ENCODE results near the gene PLEKHH3. TPM values are rescaled to one million over a fixed set of nuclear protein-coding genes. Genes with fewer than 3 reads are reported as not detected.

The PLEKHH3 gene
- total RNA-seq, 6 experiments from 2014 or later: 8.1 to 23.7 (median 11.2) TPM

DNA sequence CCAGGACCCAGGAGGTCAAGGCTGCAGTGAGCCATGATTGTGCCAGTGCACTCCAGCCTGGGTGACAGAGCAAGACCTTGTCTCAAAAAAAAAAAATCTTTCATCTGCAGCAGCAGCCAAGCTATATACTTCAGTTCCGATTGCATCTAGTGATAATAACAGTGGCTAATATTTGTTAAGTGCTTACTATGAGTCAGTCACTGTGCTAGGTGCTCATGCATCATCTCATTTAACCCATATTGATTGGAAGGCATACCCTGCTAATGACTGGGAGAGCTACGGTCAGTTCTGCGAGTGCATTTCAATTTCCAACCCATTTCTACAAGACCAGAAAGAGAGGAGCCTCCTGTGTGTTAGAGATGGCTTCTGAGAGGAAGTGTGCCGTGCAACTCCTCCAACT is 25.4 kb downstream of the PLEKHH3 start:
- WGBS (ENCODE audit: insufficient coverage, low coverage, low lambda C conversion rate, missing lambda C conversion rate): 79% methylated on average over 4 of the region's 4 CpGs
- ATAC-seq (no peak), DNase-seq (no peak)
- H3K36me3 ChIP-seq: no peaks in the 10 kb centered on the region
- intact Hi-C loops (cut with DNase I): no loop called here
- TF ChIP-seq POLR2A (IDR thresholded peaks at IDR 0.05): no peak
- TF ChIP-seq, protein P1, sequence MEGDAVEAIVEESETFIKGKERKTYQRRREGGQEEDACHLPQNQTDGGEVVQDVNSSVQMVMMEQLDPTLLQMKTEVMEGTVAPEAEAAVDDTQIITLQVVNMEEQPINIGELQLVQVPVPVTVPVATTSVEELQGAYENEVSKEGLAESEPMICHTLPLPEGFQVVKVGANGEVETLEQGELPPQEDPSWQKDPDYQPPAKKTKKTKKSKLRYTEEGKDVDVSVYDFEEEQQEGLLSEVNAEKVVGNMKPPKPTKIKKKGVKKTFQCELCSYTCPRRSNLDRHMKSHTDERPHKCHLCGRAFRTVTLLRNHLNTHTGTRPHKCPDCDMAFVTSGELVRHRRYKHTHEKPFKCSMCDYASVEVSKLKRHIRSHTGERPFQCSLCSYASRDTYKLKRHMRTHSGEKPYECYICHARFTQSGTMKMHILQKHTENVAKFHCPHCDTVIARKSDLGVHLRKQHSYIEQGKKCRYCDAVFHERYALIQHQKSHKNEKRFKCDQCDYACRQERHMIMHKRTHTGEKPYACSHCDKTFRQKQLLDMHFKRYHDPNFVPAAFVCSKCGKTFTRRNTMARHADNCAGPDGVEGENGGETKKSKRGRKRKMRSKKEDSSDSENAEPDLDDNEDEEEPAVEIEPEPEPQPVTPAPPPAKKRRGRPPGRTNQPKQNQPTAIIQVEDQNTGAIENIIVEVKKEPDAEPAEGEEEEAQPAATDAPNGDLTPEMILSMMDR (IDR thresholded peaks at IDR 0.05): no peak
- H3K27me3 ChIP-seq: no peaks in the 10 kb centered on the region
- no peak overlapping the region for H3K4me3 ChIP-seq
- H3K9me3 ChIP-seq: no peaks in the 10 kb centered on the region
- H3K27ac ChIP-seq: no peak overlapping the region
- H3K4me1 ChIP-seq: peaks cover 0 to 6% (median 0%) of the 10 kb centered on the region in 4 donors

DNA sequence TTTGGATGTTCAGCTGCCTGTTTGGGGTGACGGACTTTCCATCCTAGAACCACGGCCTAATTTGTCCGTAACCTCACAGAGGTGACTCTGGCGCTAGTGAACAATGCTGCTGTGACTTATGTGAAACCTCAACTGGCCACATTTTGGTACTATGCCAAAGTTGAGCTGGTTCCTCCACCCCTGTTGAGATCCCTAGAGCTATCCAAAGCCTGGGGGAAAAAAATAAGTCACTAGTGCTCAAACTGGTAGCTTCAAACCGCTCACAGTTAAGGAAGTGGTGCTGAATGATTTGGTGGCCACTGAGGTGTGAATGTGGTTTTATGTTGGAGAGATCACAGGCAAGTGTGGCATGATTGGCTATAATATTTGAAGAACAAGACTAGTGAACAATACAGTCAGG is 29.0 kb downstream of the PLEKHH3 start:
- WGBS (ENCODE audit: insufficient coverage, low coverage, low lambda C conversion rate, missing lambda C conversion rate): 69% methylated on average over 5 of the region's 5 CpGs
- ATAC-seq (no peak), DNase-seq (no peak)
- Histone ChIP-seq H3K9me3 (no peaks in the 10 kb centered on the region), H3K27ac (no peak overlapping the region), H3K27me3 (no peaks in the 10 kb centered on the region), H3K4me1 (no peaks in the 10 kb centered on the region), H3K4me3 (no peak overlapping the region), H3K36me3 (no peaks in the 10 kb centered on the region)
- intact Hi-C loops (cut with DNase I): no loop called here
- TF ChIP-seq POLR2A (IDR thresholded peaks at IDR 0.05): no peak
- TF ChIP-seq, protein P1 (IDR thresholded peaks at IDR 0.05): no peak

DNA sequence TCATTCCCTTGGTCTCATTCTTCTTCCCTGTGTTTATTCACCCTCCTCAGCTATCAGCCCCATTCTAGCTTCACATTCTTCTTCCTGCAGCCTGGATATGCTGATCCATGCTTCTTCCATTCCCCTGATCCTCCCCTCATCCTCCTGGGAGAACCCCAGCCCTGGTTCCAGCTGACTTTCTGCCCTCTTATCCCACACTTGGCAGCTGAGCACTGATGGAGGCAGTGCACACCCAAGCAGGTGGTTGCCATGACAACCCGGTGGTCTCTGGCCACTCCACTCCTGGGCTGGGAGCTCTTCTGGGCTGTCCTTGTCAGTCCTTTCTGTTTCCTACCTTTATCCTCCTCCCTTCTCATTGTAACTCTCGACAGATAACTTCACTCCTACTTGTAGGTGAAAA is 34.5 kb downstream of the PLEKHH3 start:
- TF ChIP-seq POLR2A (IDR thresholded peaks at IDR 0.05): no peak
- TF ChIP-seq, protein P1 (IDR thresholded peaks at IDR 0.05): no peak
- WGBS (ENCODE audit: insufficient coverage, low coverage, low lambda C conversion rate, missing lambda C conversion rate): 14% methylated on average over 2 of the region's 2 CpGs
- intact Hi-C loops (cut with DNase I): no loop called here

DNA sequence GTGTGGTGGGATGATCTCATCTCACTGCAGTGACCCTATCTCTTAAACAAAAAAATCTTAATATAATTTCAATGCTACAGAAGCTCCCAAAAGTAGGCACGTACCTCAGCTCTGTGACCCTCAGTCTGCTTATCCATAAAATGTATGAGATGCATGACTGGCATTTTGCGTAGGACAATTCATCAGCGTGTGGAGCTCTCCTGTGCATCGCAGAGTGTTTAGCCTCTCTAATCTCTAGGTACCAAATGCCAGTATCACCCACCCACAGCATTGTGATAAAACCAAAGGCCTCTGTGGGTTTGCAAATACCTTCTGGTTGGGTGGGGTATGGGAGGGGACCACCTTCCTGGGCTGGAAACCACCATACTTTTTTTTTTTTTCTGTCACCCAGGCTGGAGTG is 36.7 kb downstream of the PLEKHH3 start:
- ATAC-seq (no peak), DNase-seq (no peak)
- TF ChIP-seq POLR2A (IDR thresholded peaks at IDR 0.05): no peak
- TF ChIP-seq, protein P1 (IDR thresholded peaks at IDR 0.05): no peak
- Histone ChIP-seq H3K27ac (no peak overlapping the region), H3K4me1 (no peaks in the 10 kb centered on the region), H3K4me3 (no peak overlapping the region), H3K9me3 (no peaks in the 10 kb centered on the region), H3K36me3 (no peaks in the 10 kb centered on the region), H3K27me3 (no peaks in the 10 kb centered on the region)
- intact Hi-C loops (cut with DNase I): no loop called here
- WGBS (ENCODE audit: insufficient coverage, low coverage, low lambda C conversion rate, missing lambda C conversion rate): 80% methylated on average over 1 of the region's 4 CpGs

More for the DNA sequence above, 34.5 kb downstream of the PLEKHH3 start:
- Histone ChIP-seq H3K36me3 (no peaks in the 10 kb centered on the region), H3K27ac (no peak overlapping the region), H3K27me3 (no peaks in the 10 kb centered on the region), H3K4me1 (no peaks in the 10 kb centered on the region), H3K4me3 (no peak overlapping the region), H3K9me3 (no peaks in the 10 kb centered on the region)
- DNase-seq (no peak), ATAC-seq (no peak)

Data from right lobe of liver (tissue), 6 donors.